SH-SY5Y (cell line): ENCODE measurements around the gene NOTCH3.

Experiments
- GATA2 ChIP-seq: IDR thresholded peaks from 2 replicates; pipeline ENCODE4 v1.6.1; 2011; ENCODE audit warnings: mild to moderate bottlenecking, low read depth, low read length
- GATA3 ChIP-seq: IDR thresholded peaks from 2 replicates; pipeline ENCODE4 v1.6.1; 2011; ENCODE audit warnings: low read depth, mild to moderate bottlenecking, low read length, moderate library complexity

The NOTCH3 gene

DNA sequence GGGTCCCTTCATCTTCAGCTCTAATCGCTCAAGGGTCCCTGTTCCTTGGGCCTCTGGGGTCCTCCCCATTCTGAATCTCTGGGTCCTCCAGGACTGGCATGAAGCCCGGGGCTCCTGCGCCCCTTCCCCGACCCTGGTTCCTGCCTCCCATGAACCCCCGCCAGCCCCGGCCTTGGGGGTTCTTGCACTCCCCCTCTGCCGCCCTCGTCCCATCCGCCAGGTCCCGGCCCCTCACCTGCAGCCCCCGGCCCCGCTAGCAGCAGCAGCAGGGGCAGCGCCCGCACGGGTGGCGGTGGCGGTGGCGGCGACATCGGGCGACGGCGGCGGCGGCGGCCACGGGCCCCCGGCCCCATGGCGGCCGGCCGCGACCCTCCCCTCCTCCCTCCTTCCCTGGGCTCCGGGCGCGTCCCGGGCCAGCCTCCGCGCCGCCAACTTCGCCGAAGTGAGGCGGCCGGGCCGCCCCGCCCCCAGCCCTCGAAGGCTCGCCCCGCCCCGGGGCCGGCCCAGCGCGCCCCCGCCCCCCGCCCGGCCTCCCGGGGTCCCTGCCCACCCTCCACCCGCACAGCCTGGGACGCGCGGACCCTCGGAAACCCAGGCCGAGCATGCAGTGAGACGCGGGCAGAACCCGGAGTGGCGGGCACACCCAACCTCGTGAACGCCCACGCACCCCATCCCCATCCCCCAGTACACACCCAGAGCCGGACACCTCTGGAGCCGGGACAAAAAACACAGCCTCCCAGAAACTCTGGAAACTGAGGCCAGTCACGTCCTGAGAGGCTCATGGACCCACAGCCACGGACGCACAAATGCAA is at the start of gene NOTCH3:
Gene NOTCH3, minus strand, starts transcription at position 443 of the 812 bp plus-strand sequence. Its CDS starts 90 bp downstream, at position 353.
- TF ChIP-seq GATA3 (no peak), GATA2 (no peak)

DNA sequence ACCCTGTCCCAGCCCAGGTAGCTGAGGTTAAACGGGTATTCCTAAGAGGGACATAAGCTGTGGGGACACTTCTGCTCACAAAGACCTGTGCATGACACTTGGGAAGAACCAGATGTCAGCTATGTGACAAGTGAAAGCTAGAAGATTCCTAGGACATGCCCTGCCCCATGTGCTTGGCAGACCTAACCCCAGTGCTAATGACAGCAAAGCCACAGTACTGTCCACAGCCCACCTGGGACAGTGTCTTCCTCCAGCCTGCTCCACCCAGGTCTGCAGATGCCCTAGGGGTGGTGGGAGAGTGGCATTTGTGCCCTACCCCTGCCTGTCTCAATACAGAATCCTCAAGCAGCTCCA is 49.8 kb upstream of the NOTCH3 start:
- no peak for TF ChIP-seq GATA3
- TF ChIP-seq GATA2, result no peak

DNA sequence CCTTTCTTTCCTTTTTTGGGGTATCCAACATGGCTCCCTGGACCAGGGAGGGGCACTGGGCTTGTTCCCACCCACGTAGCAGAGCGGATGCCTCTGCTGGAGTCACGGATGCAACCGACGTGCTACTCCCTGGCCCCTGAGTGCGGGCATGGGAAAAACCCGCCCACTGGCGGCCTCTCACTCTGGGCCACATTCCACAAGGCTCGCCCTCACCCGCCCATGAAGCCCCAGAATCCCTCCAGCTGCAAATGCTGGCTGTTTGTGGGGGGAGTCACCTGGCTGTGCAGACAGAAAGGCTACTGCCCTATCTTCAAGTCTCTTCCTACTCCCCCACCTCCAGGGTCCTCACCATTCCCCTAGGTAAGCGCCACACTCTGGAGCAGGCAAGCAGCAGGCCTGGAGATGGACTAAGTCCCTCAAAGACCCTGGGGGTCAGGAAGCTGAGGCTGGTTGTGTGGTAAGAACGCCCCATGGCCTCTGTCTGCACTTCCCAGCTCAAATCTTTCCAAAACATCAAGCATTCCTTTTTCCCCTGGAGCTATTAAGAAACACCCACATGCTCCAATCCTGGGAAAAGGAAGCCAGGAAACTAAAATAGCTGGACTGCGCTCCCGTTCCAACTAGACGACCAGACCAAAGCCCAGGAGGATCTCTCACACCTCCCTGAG is 49.3 kb upstream of the NOTCH3 start:
- TF ChIP-seq GATA3 (no peak), GATA2 (no peak)

DNA sequence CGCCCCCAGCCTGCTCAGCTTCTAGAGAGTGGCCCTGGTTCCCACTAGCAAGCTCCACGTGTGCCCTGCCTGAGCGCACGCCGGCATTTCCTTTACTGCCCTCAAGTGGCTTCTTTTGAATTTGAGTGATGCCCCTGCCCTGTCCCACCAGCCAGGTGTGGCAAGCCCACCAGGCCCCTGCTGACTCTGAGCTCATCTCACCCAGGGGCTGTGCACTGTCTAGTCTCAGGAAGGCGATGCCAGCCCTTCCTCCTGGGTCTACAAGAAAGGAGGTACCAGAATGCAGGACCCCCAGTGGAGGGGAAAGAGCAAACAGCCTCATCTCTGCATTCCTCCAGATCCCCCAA is 48.7 kb upstream of the NOTCH3 start:
- no peak for TF ChIP-seq GATA3
- no peak for TF ChIP-seq GATA2

DNA sequence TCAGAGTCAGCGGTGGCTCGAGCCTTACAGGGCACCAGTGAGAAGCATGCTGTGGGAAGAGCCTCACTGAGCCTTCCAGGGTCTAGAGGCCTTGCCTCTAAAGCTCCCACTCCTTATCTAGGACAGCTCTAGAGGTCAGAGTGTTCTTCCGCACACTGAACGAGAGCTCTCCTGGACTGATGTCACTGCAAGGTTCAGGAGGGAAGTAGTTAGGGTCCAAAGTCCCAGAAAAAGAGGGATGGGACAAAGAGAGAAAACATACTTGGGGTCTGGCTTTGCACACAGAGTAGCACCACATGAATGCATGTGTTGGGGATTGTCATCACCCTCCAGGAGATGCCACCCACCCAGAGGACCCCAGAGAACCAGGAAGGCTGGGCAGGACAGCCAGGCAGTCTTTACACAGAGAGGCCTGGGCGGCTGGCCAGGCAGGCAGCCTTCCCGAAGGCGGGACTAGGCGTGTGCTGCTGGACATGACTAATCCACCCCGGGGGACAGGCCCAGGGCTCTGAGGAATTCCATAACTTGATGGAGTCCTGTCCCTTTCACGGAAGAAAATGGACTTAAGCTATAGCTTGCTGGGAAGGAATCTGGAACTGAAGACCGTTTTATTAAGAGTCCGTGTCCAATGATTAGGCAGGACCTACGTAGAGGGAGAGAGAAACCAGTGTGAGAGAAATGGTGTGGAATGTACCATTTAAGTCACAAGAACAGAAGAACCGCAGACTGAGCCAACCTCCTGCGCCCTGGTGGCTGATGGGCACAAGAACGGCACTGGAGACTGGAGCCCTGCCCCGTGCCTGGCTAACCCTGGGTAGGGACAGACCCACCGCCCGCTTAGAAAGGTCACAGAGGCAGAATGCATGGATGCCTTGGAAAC is 48.1 kb upstream of the NOTCH3 start:
- TF ChIP-seq GATA2, result no peak
- no peak for TF ChIP-seq GATA3

DNA sequence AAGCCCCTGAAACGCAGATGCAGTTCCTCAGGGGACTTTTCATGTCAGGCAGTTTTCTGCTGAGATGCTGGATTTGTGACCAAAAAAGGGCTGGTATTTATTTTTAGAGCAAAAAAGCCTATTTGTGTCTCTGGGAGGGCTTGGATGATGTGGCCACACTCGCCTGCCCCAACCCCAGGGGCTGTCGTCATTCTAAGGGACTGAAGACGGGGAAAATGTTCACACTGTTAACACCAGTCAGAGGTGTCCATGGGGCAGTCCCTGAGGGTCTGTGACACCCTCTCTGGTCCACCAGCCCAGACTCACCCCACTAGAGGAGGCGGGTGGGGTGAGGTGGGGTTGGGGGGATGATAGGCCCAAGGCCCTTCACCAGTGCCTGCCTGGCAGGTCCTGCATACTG is 47.3 kb upstream of the NOTCH3 start:
- TF ChIP-seq GATA2 (no peak), GATA3 (no peak)

DNA sequence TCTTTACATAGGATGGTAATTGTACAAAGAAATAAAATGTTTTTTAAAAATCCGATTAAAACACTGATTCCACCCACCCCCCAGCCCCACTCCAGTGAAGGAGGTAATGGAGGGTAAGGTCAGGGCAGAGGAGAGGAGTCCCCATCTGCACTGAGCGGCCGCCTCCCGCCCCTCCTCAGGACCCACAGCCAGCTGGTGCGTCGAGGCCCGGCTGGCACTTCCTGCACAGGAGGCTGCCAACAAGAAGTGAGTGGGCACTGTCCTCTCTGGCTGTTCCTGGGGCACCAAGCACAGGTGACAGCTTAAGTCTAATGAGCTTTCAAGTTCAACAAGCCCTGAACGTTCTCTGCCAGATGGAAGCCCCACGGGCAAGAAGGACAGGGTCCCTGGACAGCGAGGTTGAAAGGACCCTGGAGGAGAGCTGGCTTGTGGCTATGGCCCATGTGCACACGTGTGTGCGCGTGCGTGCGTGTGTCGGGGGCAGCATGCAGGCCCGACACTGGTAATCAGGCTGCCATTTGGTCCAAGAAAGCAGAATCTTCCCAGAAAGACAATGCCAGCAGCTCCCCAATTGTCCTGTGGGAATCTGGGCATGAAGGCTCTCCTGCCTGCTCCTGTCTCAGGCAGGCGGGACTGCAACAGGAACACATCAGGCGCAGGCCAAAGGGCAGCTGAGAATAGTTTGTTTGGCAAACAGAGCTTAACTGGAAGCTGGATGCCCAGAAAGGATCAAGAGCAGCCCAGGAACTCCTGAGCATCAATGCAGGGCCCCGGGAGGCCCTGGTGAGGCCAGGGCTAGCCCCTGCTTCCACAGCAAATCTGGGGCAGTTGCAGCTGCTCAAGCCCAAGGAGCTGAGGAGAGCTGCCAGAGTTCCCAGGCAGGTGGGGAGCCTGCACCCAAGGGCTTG is 46.6 kb upstream of the NOTCH3 start:
- TF ChIP-seq GATA3 (no peak), GATA2 (no peak)

DNA sequence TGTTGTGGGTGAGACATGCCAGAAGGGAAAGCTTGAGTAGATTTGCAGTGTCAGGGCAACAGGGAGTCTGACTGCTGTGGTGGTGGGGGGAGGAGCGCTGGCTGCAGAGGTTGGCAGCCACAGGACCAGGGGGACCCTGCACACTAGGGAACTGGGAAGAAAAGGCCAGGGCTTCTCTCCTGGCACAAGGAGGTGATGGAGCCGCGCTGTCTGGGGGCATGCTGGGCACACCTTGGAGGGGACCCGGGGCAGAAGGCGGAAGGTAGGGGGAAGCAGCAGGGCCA is 45.3 kb upstream of the NOTCH3 start:
- TF ChIP-seq GATA2, result no peak
- no peak for TF ChIP-seq GATA3

DNA sequence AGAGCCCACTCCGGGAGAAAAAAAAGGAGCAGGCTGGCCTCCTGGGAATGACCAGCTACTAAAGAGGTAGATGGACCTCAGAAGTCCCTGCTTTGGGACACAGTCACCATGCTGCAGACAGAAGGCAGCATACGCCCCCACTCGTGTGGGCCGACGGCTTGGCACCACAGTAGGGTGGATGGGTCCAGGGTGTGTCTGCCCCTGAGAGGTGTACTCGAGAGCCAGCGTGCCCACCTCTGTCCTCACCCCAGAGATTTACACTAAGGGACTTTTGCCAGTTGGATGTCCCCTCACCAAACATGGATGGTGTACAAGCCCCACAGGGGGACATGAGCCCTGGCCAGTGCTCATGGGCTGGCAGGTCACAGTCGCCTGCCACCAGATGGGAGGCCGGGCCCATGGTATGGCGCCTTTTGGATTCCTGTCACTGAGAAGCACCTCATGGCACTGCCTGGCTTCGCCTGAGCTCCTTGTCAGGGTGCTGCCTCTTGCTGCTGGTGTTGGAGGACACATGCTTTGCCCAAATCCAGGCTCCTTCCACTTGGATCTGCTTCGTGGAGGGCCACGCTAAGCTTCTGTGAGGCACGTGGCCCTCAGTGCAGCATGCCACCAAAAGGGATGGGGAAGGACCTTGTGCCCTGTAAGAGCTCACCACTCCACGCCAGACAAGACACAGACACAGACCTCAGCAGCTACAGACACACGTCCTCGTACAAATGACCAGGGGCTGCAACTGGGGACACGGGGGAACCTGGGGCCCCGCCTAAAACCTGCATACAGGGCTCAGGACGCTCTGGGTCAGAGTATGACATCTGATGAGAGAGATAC is 44.8 kb upstream of the NOTCH3 start:
- TF ChIP-seq GATA3 (no peak), GATA2 (no peak)

DNA sequence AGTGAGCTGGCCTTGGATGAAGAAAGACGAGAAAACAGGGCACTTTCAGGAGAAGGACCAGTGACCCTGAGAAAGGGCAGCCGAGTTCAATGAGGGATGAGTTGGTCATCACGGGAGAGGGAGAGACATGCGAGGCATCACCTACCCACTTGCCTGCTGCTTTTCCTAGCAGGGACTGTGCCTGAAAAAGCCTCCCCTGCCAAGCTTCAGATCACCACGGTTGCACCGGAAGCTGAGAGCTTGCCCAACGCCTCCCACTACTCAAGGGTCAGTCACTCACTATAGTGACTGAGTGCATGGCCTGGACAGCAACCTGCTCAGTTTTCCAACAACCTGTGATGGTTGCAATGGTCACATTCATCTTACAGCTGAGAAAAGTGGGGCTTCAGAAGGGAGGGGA is 44.0 kb upstream of the NOTCH3 start:
- TF ChIP-seq GATA3, result no peak
- TF ChIP-seq GATA2, result no peak

DNA sequence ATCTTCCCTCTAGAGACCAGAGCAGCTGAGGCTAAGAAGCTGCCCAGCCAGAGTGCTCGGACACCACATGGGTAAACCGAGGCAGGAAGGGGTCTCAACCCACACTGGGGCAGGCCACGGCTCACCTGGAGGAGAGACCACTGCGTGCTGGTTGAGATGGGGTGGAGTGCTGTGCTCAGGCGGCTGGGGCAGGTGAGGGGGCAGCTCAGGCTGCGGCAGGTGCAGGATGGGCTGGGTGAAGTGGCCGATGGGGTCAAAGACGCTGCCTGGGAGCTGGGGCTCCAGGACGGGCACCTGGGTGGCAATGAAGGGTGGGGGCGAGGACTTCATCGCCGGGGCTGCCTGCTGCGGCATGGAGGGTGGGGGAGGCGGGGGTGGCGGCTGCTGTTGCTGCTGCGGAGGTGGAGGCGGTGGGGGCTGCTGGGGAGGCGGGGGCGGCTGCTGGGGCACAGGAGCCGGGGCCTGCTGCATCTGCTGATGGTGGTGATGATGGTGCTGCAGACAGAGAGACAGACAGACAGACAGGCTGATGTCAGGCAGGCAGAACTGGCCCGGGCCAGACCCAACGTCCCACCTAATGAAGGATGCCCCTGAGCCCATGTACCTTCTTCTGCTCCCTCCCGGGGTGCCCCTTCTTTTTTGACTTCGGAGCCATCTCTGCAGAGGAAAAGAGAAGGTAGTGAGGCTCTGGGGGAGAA is 43.5 kb upstream of the NOTCH3 start:
- TF ChIP-seq GATA3, result no peak
- TF ChIP-seq GATA2, result no peak

DNA sequence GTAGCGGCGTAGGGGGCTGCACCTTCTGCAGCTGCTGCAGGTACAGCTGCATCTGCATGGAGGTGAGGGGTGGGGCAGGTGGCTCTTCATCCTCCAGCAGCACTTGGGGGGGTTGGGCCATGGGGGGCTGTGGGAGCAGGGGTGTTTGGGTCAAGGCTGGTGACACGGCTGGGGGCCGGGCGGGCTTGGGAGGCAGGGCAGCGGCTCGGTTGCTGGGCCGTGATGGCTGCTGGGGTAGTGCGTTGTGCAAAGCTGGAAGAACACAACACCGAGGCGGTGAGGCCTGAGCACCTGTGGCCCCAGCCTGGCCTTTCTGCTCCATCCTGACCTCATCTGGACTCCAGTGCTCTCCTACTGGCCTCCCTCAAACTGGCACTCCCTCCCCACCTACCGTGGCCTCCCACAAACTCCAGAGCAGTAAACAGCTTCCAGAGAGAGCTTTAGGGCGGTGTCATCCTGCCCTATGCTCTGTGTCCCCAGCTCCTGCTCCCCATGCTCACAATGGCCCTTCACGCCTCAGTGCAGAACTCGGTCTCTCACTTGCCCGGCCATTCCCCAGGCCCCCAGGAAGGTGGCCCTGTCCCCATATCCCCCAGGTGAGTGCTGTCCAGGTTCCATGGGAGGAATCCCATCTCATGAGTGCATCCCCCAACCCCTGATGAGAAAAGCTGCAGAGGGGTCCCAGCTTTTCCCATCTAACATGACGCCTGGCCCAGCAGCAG is 42.6 kb upstream of the NOTCH3 start:
- TF ChIP-seq GATA2 (no peak), GATA3 (no peak)
